ENCODE measurements around the gene PSME4. TPM values are rescaled to one million over a fixed set of nuclear protein-coding genes. Genes with fewer than 3 reads are reported as not detected.
"Not testable (repeated sequence)": the region's sequence is repeated elsewhere in the genome, so short reads cannot be mapped to it uniquely, and the experiment has no call there.

Gene PSME4
- total RNA-seq, 1 donor, result 43.9 TPM

GRCh38 chr2:53826587-53827397, 144.0 kb downstream of the PSME4 start:
- no peak overlapping the region for H3K4me3 ChIP-seq (ENCODE audit: low read depth, low read length)
- TF ChIP-seq CTCF (IDR thresholded peaks at IDR 0.05; ENCODE audit: insufficient read depth, low read length), result no peak
- no peak for DNase-seq (ENCODE audit: low read depth)

GRCh38 chr2:53826030-53826410, 144.8 kb downstream of the PSME4 start:
- DNase-seq (ENCODE audit: low read depth), result no peak
- TF ChIP-seq CTCF (IDR thresholded peaks at IDR 0.05; ENCODE audit: insufficient read depth, low read length), result no peak
- no peak overlapping the region for H3K4me3 ChIP-seq (ENCODE audit: low read depth, low read length)

GRCh38 chr2:53823639-53824038, 147.2 kb downstream of the PSME4 start:
- H3K4me3 ChIP-seq (ENCODE audit: low read depth, low read length); DNase-seq (ENCODE audit: low read depth): not testable (repeated sequence)

GRCh38 chr2:53821810-53822209, 149.0 kb downstream of the PSME4 start:
- TF ChIP-seq CTCF (IDR thresholded peaks at IDR 0.05; ENCODE audit: insufficient read depth, low read length), result no peak
- no peak overlapping the region for H3K4me3 ChIP-seq (ENCODE audit: low read depth, low read length)
- DNase-seq (ENCODE audit: low read depth), result no peak

GRCh38 chr2:53820711-53821110, 150.1 kb downstream of the PSME4 start:
- DNase-seq (ENCODE audit: low read depth), result no peak
- TF ChIP-seq CTCF (IDR thresholded peaks at IDR 0.05; ENCODE audit: insufficient read depth, low read length), result no peak
- H3K4me3 ChIP-seq (ENCODE audit: low read depth, low read length), result no peak overlapping the region

- H3K4me3 ChIP-seq (ENCODE audit: low read depth, low read length), result no peak overlapping the region
- DNase-seq (ENCODE audit: low read depth), result no peak
- no peak for TF ChIP-seq CTCF (IDR thresholded peaks at IDR 0.05; ENCODE audit: insufficient read depth, low read length)
Observed at GRCh38 chr2:53820048-53820447, 150.7 kb downstream of the PSME4 start.

GRCh38 chr2:53819634-53820033, 151.2 kb downstream of the PSME4 start:
- H3K4me3 ChIP-seq (ENCODE audit: low read depth, low read length), result no peak overlapping the region
- no peak for TF ChIP-seq CTCF (IDR thresholded peaks at IDR 0.05; ENCODE audit: insufficient read depth, low read length)
- no peak for DNase-seq (ENCODE audit: low read depth)

Data from fibroblast of the aortic adventitia (primary cell).